ENCODE measurements around the gene A4GALT.

The A4GALT gene, protein sequence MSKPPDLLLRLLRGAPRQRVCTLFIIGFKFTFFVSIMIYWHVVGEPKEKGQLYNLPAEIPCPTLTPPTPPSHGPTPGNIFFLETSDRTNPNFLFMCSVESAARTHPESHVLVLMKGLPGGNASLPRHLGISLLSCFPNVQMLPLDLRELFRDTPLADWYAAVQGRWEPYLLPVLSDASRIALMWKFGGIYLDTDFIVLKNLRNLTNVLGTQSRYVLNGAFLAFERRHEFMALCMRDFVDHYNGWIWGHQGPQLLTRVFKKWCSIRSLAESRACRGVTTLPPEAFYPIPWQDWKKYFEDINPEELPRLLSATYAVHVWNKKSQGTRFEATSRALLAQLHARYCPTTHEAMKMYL

DNA sequence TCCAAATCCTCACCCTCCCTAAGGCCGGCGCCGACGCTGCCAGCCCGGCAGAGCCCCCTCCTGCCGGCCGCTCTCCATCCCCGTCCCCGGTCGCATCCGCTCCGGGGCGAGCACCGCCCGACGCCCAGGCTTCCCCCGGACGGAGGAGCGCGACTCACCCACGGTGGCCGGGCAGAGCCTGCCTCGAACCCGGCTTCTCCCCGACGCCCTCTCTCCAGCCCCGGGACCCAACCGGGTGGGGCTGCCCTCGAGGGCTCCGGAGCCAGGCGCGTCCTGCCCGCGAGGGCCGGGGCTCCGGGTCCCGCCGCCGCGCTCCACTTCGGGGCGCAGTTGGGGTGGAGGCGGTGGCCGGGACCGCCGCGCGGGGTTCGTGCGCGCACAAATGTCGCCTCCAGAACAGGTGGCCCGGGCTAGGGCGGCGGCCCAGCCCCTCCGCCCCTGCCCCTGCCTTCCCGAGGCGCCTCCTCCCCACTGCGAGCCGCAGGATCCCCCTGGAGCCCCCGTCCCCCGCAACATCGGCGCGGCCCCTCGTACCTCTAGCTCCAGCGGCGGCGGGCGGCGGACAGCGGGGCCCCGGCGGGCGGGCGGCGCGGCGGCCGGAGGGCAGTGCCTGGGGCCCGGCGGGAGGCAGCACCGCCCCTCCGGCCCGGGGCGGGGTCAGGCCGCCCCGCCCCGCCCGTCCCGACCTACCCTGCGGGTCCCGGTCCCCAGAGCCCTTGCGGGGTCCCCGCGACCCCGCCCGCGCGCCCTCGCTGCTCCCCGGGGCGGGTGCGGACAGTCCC, at the start of gene A4GALT:
Gene A4GALT (minus strand): TSS at position 608 of the 782 bp plus-strand sequence. CDS start 26,919 bp downstream, outside the sequence.
- Histone ChIP-seq H3K4me1 (ENCODE audit: insufficient read depth, low read length, poor library complexity, severe bottlenecking) (peaks cover 10% of the 10 kb centered on the region), H3K4me3 (ENCODE audit: low read length, poor library complexity, severe bottlenecking) (no peak within 1 kb of the TSS), H4K20me1 (ENCODE audit: insufficient read depth, low read length, poor library complexity, severe bottlenecking) (no peaks in the 10 kb centered on the region), H3F3A (ENCODE audit: low read depth) (no peaks in the 10 kb centered on the region), H3K4me2 (ENCODE audit: low read depth, low read length, poor library complexity, severe bottlenecking) (no peak within 1 kb of the TSS), H2AFZ (ENCODE audit: low read length) (no peak within 1 kb of the TSS), H3K9me3 (ENCODE audit: insufficient read depth, low read depth, low read length) (no peaks in the 10 kb centered on the region), H3K9ac (ENCODE audit: low read depth, low read length, poor library complexity, severe bottlenecking) (no peak within 1 kb of the TSS), H3K27me3 (ENCODE audit: insufficient read depth, low read length, poor library complexity, severe bottlenecking) (no peaks in the 10 kb centered on the region), H3K36me3 (ENCODE audit: insufficient read depth, low read length) (no peaks in the 10 kb centered on the region), H3K79me2 (ENCODE audit: insufficient read depth, low read length) (no peaks in the 10 kb centered on the region), H3K9me2 (replicated peaks; ENCODE audit: low read depth, low read length) (no peaks in the 10 kb centered on the region)
- TF ChIP-seq EZH2phosphoT487 (IDR thresholded peaks at IDR 0.05; ENCODE audit: borderline replicate concordance) (no peak), CTCF (conservative IDR thresholded peaks at IDR 0.05; ENCODE audit: low read length) (no peak)

GRCh38 chr22:42770448-42770726, 49.7 kb upstream of the A4GALT start:
- Histone ChIP-seq H3K27me3 (ENCODE audit: insufficient read depth, low read length, poor library complexity, severe bottlenecking) (no peaks in the 10 kb centered on the region), H3K9me3 (ENCODE audit: insufficient read depth, low read depth, low read length) (no peaks in the 10 kb centered on the region), H3K4me2 (ENCODE audit: low read depth, low read length, poor library complexity, severe bottlenecking) (no peak overlapping the region), H3K36me3 (ENCODE audit: insufficient read depth, low read length) (no peaks in the 10 kb centered on the region), H4K20me1 (ENCODE audit: insufficient read depth, low read length, poor library complexity, severe bottlenecking) (no peaks in the 10 kb centered on the region), H3K4me1 (ENCODE audit: insufficient read depth, low read length, poor library complexity, severe bottlenecking) (no peaks in the 10 kb centered on the region), H3K4me3 (ENCODE audit: low read length, poor library complexity, severe bottlenecking) (no peak overlapping the region), H3K9ac (ENCODE audit: low read depth, low read length, poor library complexity, severe bottlenecking) (no peak overlapping the region), H3K79me2 (ENCODE audit: insufficient read depth, low read length) (no peaks in the 10 kb centered on the region), H3K9me2 (replicated peaks; ENCODE audit: low read depth, low read length) (no peaks in the 10 kb centered on the region), H3F3A (ENCODE audit: low read depth) (no peaks in the 10 kb centered on the region), H2AFZ (ENCODE audit: low read length) (no peak overlapping the region)
- no peak for TF ChIP-seq CTCF (conservative IDR thresholded peaks at IDR 0.05; ENCODE audit: low read length)
- TF ChIP-seq EZH2phosphoT487 (IDR thresholded peaks at IDR 0.05; ENCODE audit: borderline replicate concordance), result no peak

GRCh38 chr22:42769574-42770447, 49.1 kb upstream of the A4GALT start:
- H3K36me3 ChIP-seq (ENCODE audit: insufficient read depth, low read length), result no peaks in the 10 kb centered on the region
- H3K4me3 ChIP-seq (ENCODE audit: low read length, poor library complexity, severe bottlenecking), result no peak overlapping the region
- no peaks in the 10 kb centered on the region for H3K27me3 ChIP-seq (ENCODE audit: insufficient read depth, low read length, poor library complexity, severe bottlenecking)
- no peaks in the 10 kb centered on the region for H4K20me1 ChIP-seq (ENCODE audit: insufficient read depth, low read length, poor library complexity, severe bottlenecking)
- H3K9me3 ChIP-seq (ENCODE audit: insufficient read depth, low read depth, low read length), result no peaks in the 10 kb centered on the region
- no peak overlapping the region for H3K4me2 ChIP-seq (ENCODE audit: low read depth, low read length, poor library complexity, severe bottlenecking)
- no peak for TF ChIP-seq EZH2phosphoT487 (IDR thresholded peaks at IDR 0.05; ENCODE audit: borderline replicate concordance)
- no peak for TF ChIP-seq CTCF (conservative IDR thresholded peaks at IDR 0.05; ENCODE audit: low read length)
- H2AFZ ChIP-seq (ENCODE audit: low read length), result no peak overlapping the region
- no peaks in the 10 kb centered on the region for H3K9me2 ChIP-seq (replicated peaks; ENCODE audit: low read depth, low read length)
- H3F3A ChIP-seq (ENCODE audit: low read depth), result no peaks in the 10 kb centered on the region
- no peaks in the 10 kb centered on the region for H3K79me2 ChIP-seq (ENCODE audit: insufficient read depth, low read length)
- no peaks in the 10 kb centered on the region for H3K4me1 ChIP-seq (ENCODE audit: insufficient read depth, low read length, poor library complexity, severe bottlenecking)
- H3K9ac ChIP-seq (ENCODE audit: low read depth, low read length, poor library complexity, severe bottlenecking), result no peak overlapping the region

Data from Loucy (cell line).